H1 (cell line): ENCODE results near the gene PCDHGA1. TPM values are rescaled to one million over a fixed set of nuclear protein-coding genes. Genes with fewer than 3 reads are reported as not detected.

ENCODE experiments used
- ATF2 ChIP-seq: IDR thresholded peaks from 2 replicates; pipeline ENCODE4 v1.6.1; 2012; ENCODE audit warnings: low read length, inconsistent platforms
- CBX5 ChIP-seq: fragments of 300-800, 300-1000 bp; sonication (generic); IDR thresholded peaks from 2 replicates; pipeline ENCODE4 v1.7.1; 2016; ENCODE audit warnings: antibody characterized with exemption, low read length, low read depth
- CHD1 ChIP-seq: IDR thresholded peaks from 2 replicates; pipeline ENCODE4 v1.6.1; 2012; ENCODE audit warnings: low read depth, low read length, improper control_type of control experiment
- FOSL1 ChIP-seq: IDR thresholded peaks from 2 replicates; pipeline ENCODE4 v1.6.1; 2011; ENCODE audit warnings: mild to moderate bottlenecking, low read depth, low read length, moderate library complexity; ENCODE audit not compliant: insufficient read depth
- POLR2AphosphoS5 ChIP-seq: IDR thresholded peaks from 2 replicates; pipeline ENCODE4 v1.6.1; 2011; ENCODE audit warnings: low read depth, low read length
- SP4 ChIP-seq: IDR thresholded peaks from 2 replicates; pipeline ENCODE4 v1.6.1; 2012; ENCODE audit warnings: low read length, inconsistent platforms
- TBP ChIP-seq: IDR thresholded peaks from 2 replicates; pipeline ENCODE4 v1.6.1; 2011; ENCODE audit warnings: low read depth, low read length, improper control_type of control experiment
- polyA plus RNA-seq, 7 experiments: library from polyadenylated mRNA; depleted of rRNA in 3 of 7; stranded (reverse) in 5 of 7; unstranded in 2 of 7; fragments of >200 nt in 5 of 7; fragments of 200-250 nt in 2 of 7; gene quantifications; 1 replicate in 5 of 7; 2 replicates in 1 of 7; 4 replicates in 1 of 7; pipeline versions ENCODE4 v1.2.1 to v1.2.3, GENCODE V29; 2011 to 2013; ENCODE audit warnings: missing spikeins in 2 of 7, mixed read lengths in 2 of 7
- total RNA-seq: library from RNA; stranded (reverse); fragmentation: NEBNext Ultra II Directional; extraction: Animal tissue kit (Norgen Biotek cat#: 25700); gene quantifications from 2 replicates; pipeline ENCODE4 v1.2.1, GENCODE V29; 2021
- TF ChIP-seq, protein P1 (sequence below): IDR thresholded peaks from 2 replicates; pipeline ENCODE4 v1.6.1; 2011; ENCODE audit warnings: low read length, improper control_type of control experiment

PCDHGA1 gene
- total and polyA plus RNA-seq, 2 of the 8 experiments (the other 6 are each of a cell fraction or from before 2014, with no cell fraction given): 0.57 to 0.89 TPM

DNA sequence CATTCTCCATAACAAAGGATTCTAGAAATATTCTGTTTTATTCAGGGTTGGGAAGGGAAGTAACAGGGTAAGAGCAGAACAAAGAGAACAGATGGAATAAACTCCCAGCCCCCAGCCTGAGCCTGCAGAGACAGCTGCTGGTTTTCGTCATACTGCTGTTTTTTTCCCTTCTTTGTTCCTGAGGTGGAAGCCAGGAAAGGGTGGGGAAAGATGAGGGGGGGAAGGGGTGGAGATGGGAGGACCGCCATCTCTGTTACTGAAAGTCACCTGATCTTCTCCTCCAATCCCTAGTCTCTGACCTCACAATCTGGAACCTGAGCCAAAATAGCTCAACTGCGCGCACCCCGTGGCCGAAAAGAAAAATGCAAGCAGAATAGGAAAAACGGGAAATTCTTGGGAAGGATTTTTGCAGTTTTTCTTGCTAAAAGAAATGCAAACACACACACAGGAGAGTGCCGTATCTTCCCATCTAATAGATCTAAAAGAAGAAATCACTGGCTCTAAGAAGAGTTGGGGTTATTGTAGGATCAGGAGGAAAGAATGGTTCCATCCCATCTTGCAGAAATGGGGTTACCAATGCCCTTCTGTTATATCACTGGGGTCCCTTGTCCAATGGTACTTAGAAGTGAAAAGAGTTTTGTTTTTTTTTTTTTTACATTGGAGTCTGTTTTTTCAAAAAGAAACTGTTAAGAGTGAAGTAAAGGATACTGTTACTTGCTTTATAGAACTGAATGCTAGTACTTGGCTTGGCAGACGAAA lies 230.6 kb downstream of the PCDHGA1 start (continued):
- TF ChIP-seq, protein P1, sequence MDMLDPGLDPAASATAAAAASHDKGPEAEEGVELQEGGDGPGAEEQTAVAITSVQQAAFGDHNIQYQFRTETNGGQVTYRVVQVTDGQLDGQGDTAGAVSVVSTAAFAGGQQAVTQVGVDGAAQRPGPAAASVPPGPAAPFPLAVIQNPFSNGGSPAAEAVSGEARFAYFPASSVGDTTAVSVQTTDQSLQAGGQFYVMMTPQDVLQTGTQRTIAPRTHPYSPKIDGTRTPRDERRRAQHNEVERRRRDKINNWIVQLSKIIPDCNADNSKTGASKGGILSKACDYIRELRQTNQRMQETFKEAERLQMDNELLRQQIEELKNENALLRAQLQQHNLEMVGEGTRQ: peak; percentile 87
- peak; percentile 43; the same call in 1 of the 2 replicates for TF ChIP-seq TBP
- TF ChIP-seq FOSL1: no peak
- TF ChIP-seq CBX5: no peak
- peak; percentile 99 for TF ChIP-seq ATF2
- no peak for TF ChIP-seq CHD1
- TF ChIP-seq POLR2AphosphoS5: 0 out of 2 replicates have a peak, but pooled peaks have one; percentile 43
- no peak for TF ChIP-seq SP4

Other genes starting within 250 kb of the PCDHGA1 start
Only the 30 nearest of the 38 such genes appear.
- 0.92 and 1.1 TPM in 2 replicates for gene PCDHB8, start 152.7 kb upstream of the PCDHGA1 start, total RNA-seq
- gene PCDHB8, start 152.7 kb upstream of the PCDHGA1 start, polyA plus RNA-seq (2011; rRNA removed): 0.24 and 0.30 TPM in 2 replicates
- gene PCDHB16, start 148.1 kb upstream of the PCDHGA1 start, total RNA-seq: 5.2 and 5.9 TPM in 2 replicates
- gene PCDHB16, start 148.1 kb upstream of the PCDHGA1 start, polyA plus RNA-seq (2011; rRNA removed): 1.7 and 2.2 TPM in 2 replicates
- gene PCDHB9, start 143.4 kb upstream of the PCDHGA1 start, total RNA-seq: 1.6 and 3.8 TPM in 2 replicates
- 0.68 and 0.88 TPM in 2 replicates for gene PCDHB9, start 143.4 kb upstream of the PCDHGA1 start, polyA plus RNA-seq (2011; rRNA removed)
- 1.8 and 1.9 TPM in 2 replicates for gene PCDHB10, start 138.2 kb upstream of the PCDHGA1 start, total RNA-seq
- 1.3 and 1.5 TPM in 2 replicates for gene PCDHB10, start 138.2 kb upstream of the PCDHGA1 start, polyA plus RNA-seq (2011; rRNA removed)
- 0.86 and 1.4 TPM in 2 replicates for gene PCDHB11, start 130.9 kb upstream of the PCDHGA1 start, total RNA-seq
- gene PCDHB11, start 130.9 kb upstream of the PCDHGA1 start, polyA plus RNA-seq (2011; rRNA removed): 0.50 and 0.63 TPM in 2 replicates
- gene PCDHB12, start 121.8 kb upstream of the PCDHGA1 start, total RNA-seq: 2.0 and 3.0 TPM in 2 replicates
- gene PCDHB12, start 121.8 kb upstream of the PCDHGA1 start, polyA plus RNA-seq (2011; rRNA removed): 1.1 and 1.9 TPM in 2 replicates
- 1.1 and 1.4 TPM in 2 replicates for gene PCDHB13, start 116.6 kb upstream of the PCDHGA1 start, total RNA-seq
- 1.1 and 1.5 TPM in 2 replicates for gene PCDHB13, start 116.6 kb upstream of the PCDHGA1 start, polyA plus RNA-seq (2011; rRNA removed)
- 2.7 and 2.9 TPM in 2 replicates for gene PCDHB14, start 107.2 kb upstream of the PCDHGA1 start, total RNA-seq
- 2.5 and 2.7 TPM in 2 replicates for gene PCDHB14, start 107.2 kb upstream of the PCDHGA1 start, polyA plus RNA-seq (2011; rRNA removed)
- gene PCDHB15, start 85.1 kb upstream of the PCDHGA1 start, total RNA-seq: 3.9 and 4.0 TPM in 2 replicates
- 2.8 and 4.9 TPM in 2 replicates for gene PCDHB15, start 85.1 kb upstream of the PCDHGA1 start, polyA plus RNA-seq (2011; rRNA removed)
- not detected in 2 replicates for gene SLC25A2, start 26.5 kb upstream of the PCDHGA1 start, total RNA-seq
- 0.05 TPM in 1 of 2 replicates, not detected in the other for gene SLC25A2, start 26.5 kb upstream of the PCDHGA1 start, polyA plus RNA-seq (2011; rRNA removed)
- gene TAF7, start 9.7 kb upstream of the PCDHGA1 start, total RNA-seq: 99.4 and 101 TPM in 2 replicates
- gene TAF7, start 9.7 kb upstream of the PCDHGA1 start, polyA plus RNA-seq (2011; rRNA removed): 23.6 and 29.8 TPM in 2 replicates
- gene PCDHGA2, start 8.2 kb downstream of the PCDHGA1 start, total RNA-seq: 0.31 and 0.32 TPM in 2 replicates
- gene PCDHGA2, start 8.2 kb downstream of the PCDHGA1 start, polyA plus RNA-seq (2011; rRNA removed): 0.39 and 0.61 TPM in 2 replicates
- gene PCDHGA3, start 13.3 kb downstream of the PCDHGA1 start, total RNA-seq: 0.25 and 0.39 TPM in 2 replicates
- gene PCDHGA3, start 13.3 kb downstream of the PCDHGA1 start, polyA plus RNA-seq (2011; rRNA removed): 0.15 and 0.30 TPM in 2 replicates
- 2.8 and 3.9 TPM in 2 replicates for gene PCDHGB1, start 19.6 kb downstream of the PCDHGA1 start, total RNA-seq
- gene PCDHGB1, start 19.6 kb downstream of the PCDHGA1 start, polyA plus RNA-seq (2011; rRNA removed): 1.3 and 2.0 TPM in 2 replicates
- 1.9 and 2.5 TPM in 2 replicates for gene PCDHGA4, start 24.5 kb downstream of the PCDHGA1 start, total RNA-seq
- gene PCDHGA4, start 24.5 kb downstream of the PCDHGA1 start, polyA plus RNA-seq (2011; rRNA removed): 1.4 and 1.7 TPM in 2 replicates
- gene PCDHGB2, start 29.5 kb downstream of the PCDHGA1 start, total RNA-seq: 2.8 and 2.9 TPM in 2 replicates
- gene PCDHGB2, start 29.5 kb downstream of the PCDHGA1 start, polyA plus RNA-seq (2011; rRNA removed): 1.9 TPM in 2 replicates
- gene PCDHGA5, start 33.6 kb downstream of the PCDHGA1 start, total RNA-seq: 1.0 and 1.3 TPM in 2 replicates
- 1.1 TPM in 2 replicates for gene PCDHGA5, start 33.6 kb downstream of the PCDHGA1 start, polyA plus RNA-seq (2011; rRNA removed)
- 1.3 and 1.6 TPM in 2 replicates for gene PCDHGB3, start 39.7 kb downstream of the PCDHGA1 start, total RNA-seq
- 1.9 and 2.0 TPM in 2 replicates for gene PCDHGB3, start 39.7 kb downstream of the PCDHGA1 start, polyA plus RNA-seq (2011; rRNA removed)
- 1.3 and 1.4 TPM in 2 replicates for gene PCDHGA6, start 43.4 kb downstream of the PCDHGA1 start, total RNA-seq
- gene PCDHGA6, start 43.4 kb downstream of the PCDHGA1 start, polyA plus RNA-seq (2011; rRNA removed): 2.0 TPM in 2 replicates
- 0.73 and 1.1 TPM in 2 replicates for gene PCDHGA7, start 52.2 kb downstream of the PCDHGA1 start, total RNA-seq
- 0.39 and 0.55 TPM in 2 replicates for gene PCDHGA7, start 52.2 kb downstream of the PCDHGA1 start, polyA plus RNA-seq (2011; rRNA removed)
- gene PCDHGB4, start 57.2 kb downstream of the PCDHGA1 start, total RNA-seq: 7.8 and 9.1 TPM in 2 replicates
- 8.0 and 9.7 TPM in 2 replicates for gene PCDHGB4, start 57.2 kb downstream of the PCDHGA1 start, polyA plus RNA-seq (2011; rRNA removed)
- 1.4 and 1.7 TPM in 2 replicates for gene PCDHGA8, start 62.1 kb downstream of the PCDHGA1 start, total RNA-seq
- 0.79 and 1.2 TPM in 2 replicates for gene PCDHGA8, start 62.1 kb downstream of the PCDHGA1 start, polyA plus RNA-seq (2011; rRNA removed)
- 1.9 and 2.6 TPM in 2 replicates for gene PCDHGB5, start 67.4 kb downstream of the PCDHGA1 start, total RNA-seq
- 1.1 and 1.7 TPM in 2 replicates for gene PCDHGB5, start 67.4 kb downstream of the PCDHGA1 start, polyA plus RNA-seq (2011; rRNA removed)
- 1.1 and 1.2 TPM in 2 replicates for gene PCDHGA9, start 72.3 kb downstream of the PCDHGA1 start, total RNA-seq
- 0.61 and 0.79 TPM in 2 replicates for gene PCDHGA9, start 72.3 kb downstream of the PCDHGA1 start, polyA plus RNA-seq (2011; rRNA removed)
- gene PCDHGB6, start 77.5 kb downstream of the PCDHGA1 start, total RNA-seq: 3.4 and 4.1 TPM in 2 replicates
- 4.1 and 4.3 TPM in 2 replicates for gene PCDHGB6, start 77.5 kb downstream of the PCDHGA1 start, polyA plus RNA-seq (2011; rRNA removed)
- gene PCDHGA10, start 82.5 kb downstream of the PCDHGA1 start, total RNA-seq: 2.1 and 2.2 TPM in 2 replicates
- gene PCDHGA10, start 82.5 kb downstream of the PCDHGA1 start, polyA plus RNA-seq (2011; rRNA removed): 6.4 and 7.1 TPM in 2 replicates
- gene PCDHGB7, start 87.2 kb downstream of the PCDHGA1 start, total RNA-seq: 8.7 and 9.5 TPM in 2 replicates
- 4.1 and 5.5 TPM in 2 replicates for gene PCDHGB7, start 87.2 kb downstream of the PCDHGA1 start, polyA plus RNA-seq (2011; rRNA removed)
- gene PCDHGA11, start 90.5 kb downstream of the PCDHGA1 start, total RNA-seq: 8.2 and 8.3 TPM in 2 replicates
- 2.2 and 2.7 TPM in 2 replicates for gene PCDHGA11, start 90.5 kb downstream of the PCDHGA1 start, polyA plus RNA-seq (2011; rRNA removed)
- gene PCDHGA12, start 100.0 kb downstream of the PCDHGA1 start, total RNA-seq: 1.0 and 1.3 TPM in 2 replicates
- 0.88 and 1.2 TPM in 2 replicates for gene PCDHGA12, start 100.0 kb downstream of the PCDHGA1 start, polyA plus RNA-seq (2011; rRNA removed)
- 18.6 and 19.6 TPM in 2 replicates for gene PCDHGC3, start 145.5 kb downstream of the PCDHGA1 start, total RNA-seq
- gene PCDHGC3, start 145.5 kb downstream of the PCDHGA1 start, polyA plus RNA-seq (2011; rRNA removed): 4.7 and 11.3 TPM in 2 replicates